ENCODE measurements around the gene NEU1.
A peak's percentile ranks its signal among the peaks of the same experiment; 100 is the strongest.
"Not testable (repeated sequence)": the region's sequence is repeated elsewhere in the genome, so short reads cannot be mapped to it uniquely, and the experiment has no call there.

The NEU1 gene

GRCh38 chr6:31875877-31876276 lies 13.3 kb upstream of the NEU1 start:
- DNase-seq (ENCODE audit: low spot score): no peak
- no peak for FAIRE-seq

GRCh38 chr6:31874836-31875572 lies 12.4 kb upstream of the NEU1 start:
- DNase-seq (ENCODE audit: low spot score): no peak
- no peak for FAIRE-seq

DNA sequence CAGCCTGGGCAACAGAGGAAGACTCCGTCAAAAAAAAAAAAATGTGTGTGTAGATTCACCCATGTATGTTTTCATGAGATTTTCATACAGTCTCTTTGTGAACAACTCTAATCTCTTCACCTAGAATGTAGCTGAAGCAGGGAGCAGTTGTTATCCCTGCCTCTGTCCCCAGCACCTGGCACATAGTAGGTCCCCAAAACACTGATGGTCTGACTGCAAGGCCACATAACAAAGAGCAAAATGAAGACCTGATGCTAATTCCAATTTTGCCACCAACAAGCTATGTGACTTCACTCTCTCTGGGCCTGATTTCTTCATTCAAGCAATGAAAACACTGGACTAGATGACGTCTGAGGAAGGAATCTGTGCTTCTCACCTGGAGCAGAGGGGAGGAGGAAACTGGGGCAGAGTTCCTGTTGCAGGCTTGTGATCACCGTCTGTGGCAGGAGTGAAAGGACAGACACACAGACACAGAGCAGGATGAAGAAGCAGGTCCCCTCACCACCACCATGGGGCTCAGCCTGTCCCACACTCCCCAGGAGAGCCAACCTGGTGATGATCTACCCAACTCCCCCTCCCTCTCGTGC lies 11.6 kb upstream of the NEU1 start:
- no peak for DNase-seq (ENCODE audit: low spot score)
- no peak for FAIRE-seq

DNA sequence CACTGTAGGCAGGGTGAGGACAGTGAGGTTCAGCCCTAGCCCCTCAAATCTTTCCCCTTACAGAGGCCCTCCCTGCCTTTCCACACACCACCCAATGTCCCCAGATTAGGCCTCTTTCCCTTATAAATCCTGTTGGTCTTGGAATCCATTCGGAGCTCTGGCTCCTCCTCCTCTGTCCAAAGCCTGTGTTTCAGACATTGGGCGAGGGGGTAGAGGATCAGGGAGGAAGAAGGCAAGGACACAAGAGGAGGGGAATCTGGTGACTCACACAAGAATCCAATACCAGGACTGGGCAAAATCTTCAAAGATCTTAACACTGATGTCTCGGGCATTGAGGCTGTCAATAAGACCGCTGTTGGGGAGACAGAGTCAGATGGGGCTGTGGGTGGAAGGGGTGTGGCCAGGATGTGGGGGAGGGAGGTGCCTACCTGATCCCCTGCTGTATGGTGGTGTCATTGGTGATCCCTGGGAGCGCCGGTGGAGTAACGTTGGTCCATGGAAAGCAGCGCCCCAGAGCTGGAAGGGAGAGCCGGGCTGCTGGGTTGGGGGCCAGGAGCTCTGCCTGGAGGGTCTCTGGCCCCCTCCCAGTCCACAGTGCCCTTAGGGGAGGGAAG lies 8.5 kb upstream of the NEU1 start:
- FAIRE-seq (no peak), DNase-seq (ENCODE audit: low spot score) (peak; percentile 34)

DNA sequence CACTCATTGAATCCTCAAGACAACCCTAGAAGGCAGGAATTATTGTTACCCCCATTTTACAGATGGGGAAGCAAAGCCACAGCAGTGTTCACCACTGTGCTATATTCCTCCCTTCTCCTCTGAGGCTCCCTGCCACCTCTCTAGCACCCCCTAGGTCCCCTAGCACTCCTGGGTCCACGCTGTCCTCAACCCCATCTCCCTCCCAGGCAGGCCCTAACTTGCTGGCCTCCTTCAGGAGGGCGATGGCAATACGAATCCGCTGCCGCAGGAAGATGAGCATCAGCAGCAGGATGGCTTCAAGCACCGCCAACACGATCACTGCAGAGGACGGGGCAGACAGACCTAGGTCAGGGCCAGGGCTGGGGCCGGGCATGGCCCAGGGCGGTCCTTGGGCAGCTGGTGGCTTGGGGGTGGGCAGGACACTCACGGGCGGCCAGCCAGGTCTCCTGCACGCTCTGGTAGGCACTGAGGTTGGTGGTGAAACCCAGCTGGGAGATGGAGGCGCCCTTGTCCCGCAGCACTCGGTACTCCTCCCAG lies 7.8 kb upstream of the NEU1 start:
- no peak for FAIRE-seq
- no peak for DNase-seq (ENCODE audit: low spot score)

DNA sequence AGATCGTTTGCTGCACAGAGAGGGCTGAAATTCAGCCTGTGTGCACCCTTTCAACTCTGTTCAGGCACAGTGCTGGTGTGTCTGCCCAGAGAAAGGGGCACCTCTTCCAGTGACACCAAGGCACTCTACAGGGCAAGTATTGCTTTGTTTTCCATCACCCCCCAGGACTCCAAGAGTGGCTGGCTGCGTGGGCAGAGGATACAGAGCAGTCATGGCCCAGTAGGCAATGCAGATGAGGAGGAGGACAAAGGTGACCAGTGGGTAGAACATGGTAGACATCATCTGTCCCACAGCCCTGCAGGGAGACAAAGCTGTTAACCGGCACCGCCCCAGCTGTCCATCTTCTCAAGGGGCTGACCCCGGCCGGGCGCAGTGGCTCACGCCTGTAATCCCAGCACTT lies 6.7 kb upstream of the NEU1 start:
- DNase-seq (ENCODE audit: low spot score) (no peak), FAIRE-seq (no peak)

GRCh38 chr6:31868658-31868971 lies 6.0 kb upstream of the NEU1 start:
- FAIRE-seq; DNase-seq (ENCODE audit: low spot score): not testable (repeated sequence)

GRCh38 chr6:31865205-31866118 lies 2.8 kb upstream of the NEU1 start:
- FAIRE-seq (no peak), DNase-seq (ENCODE audit: low spot score) (no peak)

GRCh38 chr6:31864818-31865204 lies 2.2 kb upstream of the NEU1 start:
- DNase-seq (ENCODE audit: low spot score) (no peak), FAIRE-seq (no peak)

DNA sequence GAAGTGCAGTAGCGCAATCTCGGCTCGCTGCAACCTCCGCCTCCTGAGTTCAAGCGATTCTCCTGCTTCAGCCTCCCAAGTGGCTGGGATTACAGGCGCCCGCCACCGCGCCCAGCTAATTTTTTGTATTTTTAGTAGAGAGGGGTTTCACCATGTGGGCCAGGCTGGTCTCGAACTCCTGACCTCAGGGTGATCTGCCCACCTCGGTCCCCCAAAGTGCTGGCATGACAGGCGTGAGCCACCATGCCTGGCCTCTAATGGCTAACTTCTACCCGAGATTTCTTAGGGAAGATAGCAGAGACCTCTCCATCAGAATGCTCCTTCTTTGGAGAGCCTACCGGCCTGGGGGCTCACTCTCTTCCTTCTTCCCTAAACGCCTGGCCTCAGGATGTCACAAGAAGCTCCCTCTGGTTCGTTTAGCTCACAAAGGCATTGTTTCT lies 1.5 kb upstream of the NEU1 start:
- not testable (repeated sequence) for DNase-seq (ENCODE audit: low spot score); FAIRE-seq

GRCh38 chr6:31861919-31862343 lies 690 bp downstream of the NEU1 start:
- DNase-seq (ENCODE audit: low spot score) (no peak), FAIRE-seq (no peak)

GRCh38 chr6:31861150-31861549 lies 1.5 kb downstream of the NEU1 start:
- FAIRE-seq: no peak
- no peak for DNase-seq (ENCODE audit: low spot score)

GRCh38 chr6:31860349-31860748 lies 2.3 kb downstream of the NEU1 start:
- no peak for DNase-seq (ENCODE audit: low spot score)
- FAIRE-seq: no peak

- FAIRE-seq (no peak), DNase-seq (ENCODE audit: low spot score) (no peak)
Measured at GRCh38 chr6:31859923-31860322, 2.7 kb downstream of the NEU1 start.

DNA sequence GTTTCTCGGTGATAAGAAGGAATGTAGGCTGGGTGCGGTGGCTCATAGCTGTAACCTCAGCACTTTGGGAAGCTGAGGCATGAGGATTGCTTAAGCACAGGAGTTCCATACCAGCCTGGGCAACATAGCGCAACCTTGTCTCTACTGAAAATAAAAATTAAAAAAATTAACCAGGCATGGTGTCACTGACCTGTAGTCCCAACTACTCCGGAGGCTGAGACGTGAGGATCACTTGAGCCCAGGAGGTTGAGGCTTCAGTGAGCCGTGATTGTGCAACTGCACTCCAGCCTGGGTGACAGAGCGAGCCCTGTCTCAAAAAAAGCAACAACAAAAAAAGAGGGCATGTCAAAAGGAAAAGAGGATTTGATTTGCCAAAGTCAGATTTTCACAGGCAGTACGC lies 3.9 kb downstream of the NEU1 start:
- DNase-seq (ENCODE audit: low spot score) (no peak), FAIRE-seq (no peak)

DNA sequence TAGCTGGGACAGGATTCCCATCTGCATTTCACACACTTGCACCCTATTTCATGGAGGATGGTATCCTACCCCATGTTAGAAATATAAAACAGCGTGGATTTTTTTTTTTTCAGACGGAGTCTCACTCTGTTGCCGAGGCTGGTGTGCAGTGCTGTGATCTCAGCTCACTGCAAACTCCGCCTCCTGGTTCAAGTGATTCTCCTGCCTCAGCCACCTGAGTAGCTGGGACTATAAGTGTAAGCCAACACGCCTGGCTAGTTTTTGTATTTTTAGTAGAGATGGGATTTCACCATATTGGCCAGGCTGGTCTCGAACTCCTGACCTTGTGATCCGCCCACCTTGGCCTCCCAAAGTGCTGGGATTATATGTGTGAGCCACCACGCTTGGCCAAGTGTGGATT lies 4.8 kb downstream of the NEU1 start:
- not testable (repeated sequence) for DNase-seq (ENCODE audit: low spot score); FAIRE-seq

GRCh38 chr6:31851980-31852718 lies 10.5 kb downstream of the NEU1 start:
- not testable (repeated sequence) for DNase-seq (ENCODE audit: low spot score); FAIRE-seq

GRCh38 chr6:31851485-31851832 lies 11.2 kb downstream of the NEU1 start:
- FAIRE-seq: no peak

GRCh38 chr6:31850765-31851484 lies 11.7 kb downstream of the NEU1 start:
- FAIRE-seq: no peak
- DNase-seq (ENCODE audit: low spot score): no peak

More at GRCh38 chr6:31851485-31851832, 11.2 kb downstream of the NEU1 start:
- DNase-seq (ENCODE audit: low spot score): no peak

DNA sequence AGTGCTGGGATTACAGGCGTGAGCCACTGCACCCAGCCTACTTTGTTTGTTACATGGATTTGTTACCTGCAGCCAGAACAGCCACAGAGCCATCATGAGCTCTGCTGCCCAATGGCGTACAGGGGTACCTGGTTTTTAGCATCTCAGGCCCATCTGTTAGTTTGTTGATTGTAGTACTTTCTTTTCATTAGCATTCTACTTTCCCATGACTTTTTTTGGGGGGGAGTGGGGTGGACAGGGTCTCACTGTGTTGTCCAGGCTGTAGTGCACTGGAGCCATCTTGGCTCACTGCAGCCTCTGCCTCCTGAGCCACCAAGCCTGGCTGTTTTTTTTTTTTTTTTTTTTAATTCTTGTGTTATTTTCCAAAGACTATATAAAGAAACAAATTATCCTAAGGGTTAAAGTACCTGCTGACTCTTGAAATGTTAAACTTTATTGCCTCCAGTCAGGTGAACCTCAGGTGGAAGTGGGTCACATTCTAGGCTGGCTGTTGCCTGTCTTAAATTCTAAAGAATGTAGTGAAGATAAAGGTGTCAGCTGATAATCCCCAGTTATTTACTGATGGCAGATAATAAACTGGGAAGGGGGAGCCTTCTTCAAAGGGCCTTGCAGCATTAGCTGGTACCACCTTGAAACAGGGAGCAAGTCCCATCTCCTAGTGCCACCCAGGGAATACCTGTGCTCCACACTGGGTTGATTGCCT lies 15.2 kb downstream of the NEU1 start:
- FAIRE-seq: no peak
- no peak for DNase-seq (ENCODE audit: low spot score)
